HepG2 (cell line): ENCODE results near the gene PCYT2.

Experiments
- EZH2 ChIP-seq: conservative IDR thresholded peaks from 2 replicates; pipeline ENCODE4 v1.6.1; 2012; ENCODE audit warnings: mild to moderate bottlenecking, low read depth, low read length, moderate library complexity
- HMG20B ChIP-seq: conservative IDR thresholded peaks from 2 replicates; pipeline ENCODE4 v1.6.1; 2016; ENCODE audit warnings: missing genetic modification reagents, missing compliant biosample characterization
- NR1H2 ChIP-seq: sonication (generic); formaldehyde crosslinking; IDR thresholded peaks from 2 replicates; pipeline ENCODE4 v1.8.1; 2022; ENCODE audit warnings: low read depth, missing genetic modification reagents, borderline replicate concordance
- POLR2A ChIP-seq, 2 experiments: IDR thresholded peaks; 2 replicates each; pipeline ENCODE4 v1.6.1; 2011; ENCODE audit warnings: low read depth in 2 of 2, low read length in 2 of 2, mild to moderate bottlenecking in 1 of 2, moderate library complexity in 1 of 2; ENCODE audit not compliant: insufficient read depth in 1 of 2
- POLR2AphosphoS5 ChIP-seq: IDR thresholded peaks from 2 replicates; pipeline ENCODE4 v1.6.1; 2012; ENCODE audit warnings: low read depth, low read length
- POLR2G ChIP-seq: fragments of 200-400 bp; formaldehyde crosslinking; IDR thresholded peaks from 2 replicates; pipeline ENCODE4 v1.6.1; 2018; ENCODE audit warnings: mild to moderate bottlenecking, low read depth, low read length, moderate library complexity
- RELA ChIP-seq: sonication (generic); formaldehyde crosslinking; IDR thresholded peaks from 2 replicates; pipeline ENCODE4 v1.4.0; 2020; ENCODE audit warnings: missing genetic modification reagents
- SRSF9 ChIP-seq: fragments of 200-400 bp; formaldehyde crosslinking; IDR thresholded peaks from 2 replicates; pipeline ENCODE4 v1.6.1; 2018; ENCODE audit warnings: borderline replicate concordance, mild to moderate bottlenecking, low read depth, low read length; ENCODE audit not compliant: insufficient read depth, poor library complexity, severe bottlenecking
- ZBTB21 ChIP-seq: sonication (generic); formaldehyde crosslinking; IDR thresholded peaks from 2 replicates; pipeline ENCODE4 v1.4.0; 2020; ENCODE audit warnings: missing genetic modification reagents
- ZNF432 ChIP-seq: sonication (generic); formaldehyde crosslinking; IDR thresholded peaks from 2 replicates; pipeline ENCODE4 v1.5.0; 2020; ENCODE audit warnings: missing genetic modification reagents, mild to moderate bottlenecking, borderline replicate concordance
- TF ChIP-seq, protein P1 (sequence below): sonication (generic); formaldehyde crosslinking; conservative IDR thresholded peaks from 2 replicates; pipeline ENCODE4 v1.8.0; 2022; ENCODE audit warnings: missing genetic modification reagents
- TF ChIP-seq, protein P2 (sequence below): sonication (generic); formaldehyde crosslinking; IDR thresholded peaks from 2 replicates; pipeline ENCODE4 v1.5.1; 2020; ENCODE audit warnings: missing genetic modification reagents, mild to moderate bottlenecking, borderline replicate concordance
- TF ChIP-seq, protein P3 (sequence below): IDR thresholded peaks from 2 replicates; pipeline ENCODE4 v1.6.1; 2016; ENCODE audit warnings: low read depth, borderline replicate concordance
- TF ChIP-seq, protein P4 (sequence below): sonication (generic); formaldehyde crosslinking; conservative IDR thresholded peaks from 2 replicates; pipeline ENCODE4 v1.4.0; 2020; ENCODE audit warnings: missing genetic modification reagents

DNA sequence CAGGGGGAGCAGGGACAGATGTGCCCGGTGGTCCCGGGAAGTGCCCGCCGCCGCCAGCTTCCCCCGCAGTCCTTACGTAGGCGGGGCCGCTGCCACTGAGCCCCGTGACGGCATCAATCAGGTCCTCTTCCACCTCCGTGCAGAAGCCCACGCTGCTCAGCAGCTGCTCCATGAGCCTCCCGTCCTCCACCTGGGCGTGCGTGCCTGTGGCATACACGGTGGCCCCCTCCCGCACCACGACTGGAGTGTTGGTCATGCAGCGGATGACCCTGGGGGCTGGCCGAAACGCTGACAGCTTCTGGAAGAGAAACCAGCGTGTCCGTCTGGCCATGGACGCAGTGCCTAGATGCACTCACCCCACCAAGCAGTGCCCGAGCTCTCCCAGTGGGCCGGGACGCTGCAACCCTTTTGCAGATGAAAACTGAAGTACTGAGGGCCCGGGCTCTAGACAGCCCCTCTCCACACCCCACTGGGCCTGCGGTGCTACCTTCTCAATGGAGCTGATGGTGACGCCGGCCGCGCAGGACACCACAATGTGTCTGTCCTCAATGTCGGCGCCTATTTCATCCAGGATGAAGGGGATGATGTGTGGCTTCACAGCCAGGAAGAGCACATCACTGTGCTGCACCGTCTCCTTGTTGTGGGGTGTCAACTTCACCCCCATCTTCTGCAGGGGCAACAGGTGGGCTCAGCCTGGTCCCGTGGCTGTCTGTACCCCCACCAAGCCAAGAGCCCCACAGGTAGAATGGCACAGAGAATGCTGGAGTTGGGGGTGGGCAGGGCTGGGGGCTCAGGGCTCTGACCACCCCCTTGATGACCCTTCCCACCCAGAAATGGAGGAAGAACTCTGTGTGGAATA is 23.9 kb upstream of the PCYT2 start:
- TF ChIP-seq, protein P1, sequence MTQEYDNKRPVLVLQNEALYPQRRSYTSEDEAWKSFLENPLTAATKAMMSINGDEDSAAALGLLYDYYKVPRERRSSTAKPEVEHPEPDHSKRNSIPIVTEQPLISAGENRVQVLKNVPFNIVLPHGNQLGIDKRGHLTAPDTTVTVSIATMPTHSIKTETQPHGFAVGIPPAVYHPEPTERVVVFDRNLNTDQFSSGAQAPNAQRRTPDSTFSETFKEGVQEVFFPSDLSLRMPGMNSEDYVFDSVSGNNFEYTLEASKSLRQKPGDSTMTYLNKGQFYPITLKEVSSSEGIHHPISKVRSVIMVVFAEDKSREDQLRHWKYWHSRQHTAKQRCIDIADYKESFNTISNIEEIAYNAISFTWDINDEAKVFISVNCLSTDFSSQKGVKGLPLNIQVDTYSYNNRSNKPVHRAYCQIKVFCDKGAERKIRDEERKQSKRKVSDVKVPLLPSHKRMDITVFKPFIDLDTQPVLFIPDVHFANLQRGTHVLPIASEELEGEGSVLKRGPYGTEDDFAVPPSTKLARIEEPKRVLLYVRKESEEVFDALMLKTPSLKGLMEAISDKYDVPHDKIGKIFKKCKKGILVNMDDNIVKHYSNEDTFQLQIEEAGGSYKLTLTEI (CRISPR knock-in tag), result no peak
- TF ChIP-seq NR1H2 (CRISPR knock-in tag), result no peak
- TF ChIP-seq ZNF432, result no peak
- no peak for TF ChIP-seq ZBTB21
- TF ChIP-seq, protein P2, sequence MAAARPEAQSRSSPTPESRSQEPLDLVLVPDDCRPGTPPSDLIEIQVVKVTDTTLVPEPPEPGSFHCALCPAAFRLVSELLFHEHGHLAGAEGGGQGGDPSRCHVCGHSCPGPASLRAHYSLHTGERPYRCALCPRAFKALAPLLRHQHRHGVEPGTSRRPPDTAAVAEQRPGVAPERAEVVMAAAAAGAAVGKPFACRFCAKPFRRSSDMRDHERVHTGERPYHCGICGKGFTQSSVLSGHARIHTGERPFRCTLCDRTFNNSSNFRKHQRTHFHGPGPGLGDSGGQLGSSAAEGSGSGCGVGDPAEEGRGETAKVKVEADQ (CRISPR knock-in tag), result no peak
- TF ChIP-seq SRSF9, result no peak
- TF ChIP-seq EZH2, result no peak
- TF ChIP-seq HMG20B (CRISPR knock-in tag), result no peak
- TF ChIP-seq POLR2AphosphoS5, result no peak
- TF ChIP-seq, protein P3, sequence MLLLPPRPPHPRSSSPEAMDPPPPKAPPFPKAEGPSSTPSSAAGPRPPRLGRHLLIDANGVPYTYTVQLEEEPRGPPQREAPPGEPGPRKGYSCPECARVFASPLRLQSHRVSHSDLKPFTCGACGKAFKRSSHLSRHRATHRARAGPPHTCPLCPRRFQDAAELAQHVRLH (CRISPR knock-in tag), result no peak
- TF ChIP-seq, protein P4, sequence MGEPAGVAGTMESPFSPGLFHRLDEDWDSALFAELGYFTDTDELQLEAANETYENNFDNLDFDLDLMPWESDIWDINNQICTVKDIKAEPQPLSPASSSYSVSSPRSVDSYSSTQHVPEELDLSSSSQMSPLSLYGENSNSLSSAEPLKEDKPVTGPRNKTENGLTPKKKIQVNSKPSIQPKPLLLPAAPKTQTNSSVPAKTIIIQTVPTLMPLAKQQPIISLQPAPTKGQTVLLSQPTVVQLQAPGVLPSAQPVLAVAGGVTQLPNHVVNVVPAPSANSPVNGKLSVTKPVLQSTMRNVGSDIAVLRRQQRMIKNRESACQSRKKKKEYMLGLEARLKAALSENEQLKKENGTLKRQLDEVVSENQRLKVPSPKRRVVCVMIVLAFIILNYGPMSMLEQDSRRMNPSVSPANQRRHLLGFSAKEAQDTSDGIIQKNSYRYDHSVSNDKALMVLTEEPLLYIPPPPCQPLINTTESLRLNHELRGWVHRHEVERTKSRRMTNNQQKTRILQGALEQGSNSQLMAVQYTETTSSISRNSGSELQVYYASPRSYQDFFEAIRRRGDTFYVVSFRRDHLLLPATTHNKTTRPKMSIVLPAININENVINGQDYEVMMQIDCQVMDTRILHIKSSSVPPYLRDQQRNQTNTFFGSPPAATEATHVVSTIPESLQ (CRISPR knock-in tag), result no peak
- no peak for TF ChIP-seq RELA (CRISPR knock-in tag)
- peak; percentile 25; the same call in 1 of the 2 replicates for TF ChIP-seq POLR2G
- TF ChIP-seq POLR2A (IDR thresholded peaks at IDR 0.05; ENCODE audit: insufficient read depth in 1 of 2, low read depth in 2 of 2, low read length in 2 of 2), result no peak
